PC-9 (cell line): Measurements from ENCODE around the gene IQSEC3.
"Not testable (repeated sequence)": the region's sequence is repeated elsewhere in the genome, so short reads cannot be mapped to it uniquely, and the experiment has no call there.

Source experiments
- CTCF ChIP-seq: fragments of 200-600 bp; sonication (generic); conservative IDR thresholded peaks from 2 replicates; pipeline ENCODE4 v1.6.1; 2017; ENCODE audit warnings: mixed run types, antibody characterized with exemption, mild to moderate bottlenecking, moderate library complexity
- EZH2 ChIP-seq: fragments of 200-600 bp; sonication (generic); IDR thresholded peaks from 2 replicates; pipeline ENCODE4 v1.8.0; 2017; ENCODE audit warnings: antibody characterized with exemption, low read depth

GRCh38 chr12:187986-188909, 121.7 kb downstream of the IQSEC3 start:
- TF ChIP-seq CTCF, EZH2: not testable (repeated sequence)
